H1 (cell line): Measurements from ENCODE around the gene MTMR8. TPM values are rescaled to one million over a fixed set of nuclear protein-coding genes. Genes with fewer than 3 reads are reported as not detected.

Source experiments
- CTCF ChIA-PET: fragments of 300-600 bp; sonication (Branson Sonifier 250); formaldehyde crosslinking; loops from one replicate; lab custom pipeline; 2021; ENCODE audit not compliant: partially characterized antibody; lab: Charles Lee
- POLR2A ChIA-PET: fragments of 300-600 bp; sonication (Branson Sonifier 250); formaldehyde crosslinking; loops from one replicate; lab custom pipeline; 2021; ENCODE audit warnings: inconsistent platforms; ENCODE audit not compliant: partially characterized antibody; lab: Charles Lee
- DNase-seq, 2 experiments: peaks; one replicate each; pipeline versions ENCODE4 v3.0.0 to v3.0.0-alpha.2; 2010 to 2022; ENCODE audit warnings: low spot score in 2 of 2, low read depth in 1 of 2, mixed read lengths in 1 of 2
- FAIRE-seq: peaks from 2 replicates; lab custom pipeline; 2011; peaks lifted over from hg19 to GRCh38; lab: Jason Lieb, UNC
- H2AFZ ChIP-seq: 2 replicates; pipeline ENCODE4 v1.8.1; 2012; ENCODE audit warnings: low read length, inconsistent platforms
- H2AK5ac ChIP-seq: 2 replicates; pipeline ENCODE4 v1.6.1; 2013; ENCODE audit warnings: low read depth, low read length
- H2BK120ac ChIP-seq: replicated peaks from 2 replicates; pipeline ENCODE3; 2013; ENCODE audit warnings: low read depth, low read length, inconsistent platforms
- H2BK12ac ChIP-seq: 2 replicates; pipeline ENCODE4 v1.6.1; 2013; ENCODE audit warnings: low read depth, low read length
- H2BK15ac ChIP-seq: 2 replicates; pipeline ENCODE4 v1.6.1; 2013; ENCODE audit warnings: low read length
- H2BK20ac ChIP-seq: 2 replicates; pipeline ENCODE4 v1.6.1; 2013; ENCODE audit warnings: low read length
- H2BK5ac ChIP-seq: 2 replicates; pipeline ENCODE4 v1.6.1; 2013; ENCODE audit warnings: low read depth, low read length
- H3K14ac ChIP-seq: 2 replicates; pipeline ENCODE4 v1.6.1; 2013; ENCODE audit warnings: inconsistent platforms; ENCODE audit not compliant: insufficient read length
- H3K18ac ChIP-seq: 2 replicates; pipeline ENCODE4 v1.6.1; 2013; ENCODE audit warnings: low read length; ENCODE audit errors: extremely low read depth
- H3K23ac ChIP-seq: 2 replicates; pipeline ENCODE4 v1.6.1; 2013; ENCODE audit warnings: inconsistent platforms; ENCODE audit not compliant: insufficient read length
- H3K23me2 ChIP-seq: 2 replicates; pipeline ENCODE4 v1.6.1; 2013; ENCODE audit warnings: low read depth, low read length
- H3K27ac ChIP-seq: 2 replicates; pipeline ENCODE4 v1.6.1; 2011; ENCODE audit warnings: low read depth, low read length, inconsistent platforms
- H3K27me3 ChIP-seq, 4 experiments: replicated peaks in 1 of 4; 1 replicate in 1 of 4; 2 replicates in 3 of 4; pipeline versions ENCODE4 v1.6.1 to v1.8.1; 2011 to 2013; ENCODE audit warnings: low read length in 3 of 4, mild to moderate bottlenecking in 3 of 4, inconsistent platforms in 2 of 4, mixed read lengths in 2 of 4, moderate library complexity in 1 of 4; ENCODE audit not compliant: control insufficient read depth in 3 of 4, insufficient read depth in 3 of 4; ENCODE audit errors: extremely low read depth in 1 of 4
- H3K36me3 ChIP-seq, 4 experiments: 2 replicates each; pipeline versions ENCODE4 v1.6.1 to v1.8.1; 2011 to 2013; ENCODE audit warnings: mild to moderate bottlenecking in 4 of 4, low read length in 3 of 4, moderate library complexity in 2 of 4, control low read depth in 1 of 4, inconsistent platforms in 1 of 4; ENCODE audit not compliant: insufficient read depth in 4 of 4, control insufficient read depth in 2 of 4
- H3K4ac ChIP-seq: replicated peaks from 2 replicates; pipeline ENCODE3; 2013; ENCODE audit warnings: low read length, low read depth, mixed read lengths, inconsistent platforms; ENCODE audit not compliant: insufficient read length
- H3K4me1 ChIP-seq, 4 experiments: replicated peaks in 1 of 4; 1 replicate in 1 of 4; 2 replicates in 3 of 4; pipeline versions ENCODE4 v1.6.1 to v1.8.1; 2011 to 2013; ENCODE audit warnings: low read length in 3 of 4, inconsistent platforms in 2 of 4, mixed read lengths in 1 of 4; ENCODE audit not compliant: insufficient read depth in 4 of 4, control insufficient read depth in 3 of 4
- H3K4me2 ChIP-seq, 2 experiments: 2 replicates each; pipeline versions ENCODE4 v1.6.1 to v1.8.1; 2011 to 2013; ENCODE audit warnings: low read depth in 2 of 2, low read length in 2 of 2, control low read depth in 1 of 2, inconsistent platforms in 1 of 2, mild to moderate bottlenecking in 1 of 2; ENCODE audit not compliant: insufficient read depth in 1 of 2
- H3K4me3 ChIP-seq, 4 experiments: fragments of 200-600, 300-600 bp in 1 of 4; sonication (generic), shearing (Covaris generic), sonication (Bioruptor Twin) in 1 of 4; 2 replicates each; pipeline versions ENCODE4 v1.5.1 to v1.8.1; 2011 to 2016; ENCODE audit warnings: low read length in 4 of 4, low read depth in 3 of 4, control low read depth in 2 of 4, inconsistent platforms in 2 of 4, mild to moderate bottlenecking in 2 of 4, mixed read lengths in 1 of 4, moderate library complexity in 1 of 4; ENCODE audit not compliant: insufficient read depth in 2 of 4; ENCODE audit errors: extremely low read depth in 1 of 4
- H3K56ac ChIP-seq: replicated peaks from 2 replicates; pipeline ENCODE3; 2013; ENCODE audit warnings: low read depth, mild to moderate bottlenecking, mixed read lengths, low read length, inconsistent platforms; ENCODE audit not compliant: insufficient read length
- H3K79me1 ChIP-seq: 2 replicates; pipeline ENCODE4 v1.6.1; 2013; ENCODE audit warnings: low read depth, low read length, control low read depth
- H3K79me2 ChIP-seq, 2 experiments: 2 replicates each; pipeline versions ENCODE4 v1.6.1 to v1.8.1; 2012 to 2013; ENCODE audit warnings: low read length in 2 of 2, mild to moderate bottlenecking in 2 of 2, inconsistent platforms in 1 of 2; ENCODE audit not compliant: insufficient read depth in 2 of 2, control insufficient read depth in 1 of 2
- H3K9ac ChIP-seq, 4 experiments: replicated peaks in 1 of 4; 1 replicate in 1 of 4; 2 replicates in 3 of 4; pipeline versions ENCODE4 v1.6.1 to v1.8.1; 2011 to 2013; ENCODE audit warnings: low read depth in 3 of 4, low read length in 3 of 4, control low read depth in 2 of 4, mild to moderate bottlenecking in 2 of 4, moderate library complexity in 2 of 4, inconsistent platforms in 1 of 4; ENCODE audit errors: extremely low read depth in 1 of 4
- H3K9me3 ChIP-seq, 2 experiments: 2 replicates each; pipeline versions ENCODE4 v1.6.1 to v1.8.1; 2012 to 2013; ENCODE audit warnings: mild to moderate bottlenecking in 2 of 2, moderate library complexity in 2 of 2, control low read depth in 1 of 2, inconsistent platforms in 1 of 2, low read depth in 1 of 2, low read length in 1 of 2, mixed read lengths in 1 of 2; ENCODE audit not compliant: insufficient read depth in 2 of 2
- H4K20me1 ChIP-seq, 2 experiments: replicated peaks in 1 of 2; 2 replicates each; pipeline versions ENCODE3 to v1.8.1; 2011 to 2013; ENCODE audit warnings: inconsistent platforms in 2 of 2, low read length in 2 of 2, mild to moderate bottlenecking in 1 of 2; ENCODE audit not compliant: insufficient read depth in 2 of 2, control insufficient read depth in 1 of 2
- H4K5ac ChIP-seq: 2 replicates; pipeline ENCODE4 v1.6.1; 2013; ENCODE audit warnings: low read length, low read depth, mixed read lengths, inconsistent platforms; ENCODE audit not compliant: insufficient read length
- H4K8ac ChIP-seq: 2 replicates; pipeline ENCODE4 v1.8.0; 2013; ENCODE audit warnings: mild to moderate bottlenecking, moderate library complexity, low read length, inconsistent platforms; ENCODE audit not compliant: insufficient read depth; ENCODE audit errors: extremely low read depth
- H4K91ac ChIP-seq: replicated peaks from 2 replicates; pipeline ENCODE3; 2013; ENCODE audit warnings: low read length, mixed read lengths, inconsistent platforms; ENCODE audit not compliant: insufficient read length
- BCL11A ChIP-seq, 2 experiments: IDR thresholded peaks; one replicate each; pipeline ENCODE4 v1.6.1; 2011; ENCODE audit warnings: low read depth in 2 of 2, low read length in 2 of 2, mild to moderate bottlenecking in 2 of 2
- KDM4A ChIP-seq: IDR thresholded peaks from one replicate; pipeline ENCODE4 v1.7.1; 2012; ENCODE audit warnings: low read depth, mild to moderate bottlenecking, moderate library complexity, low read length, inconsistent platforms; ENCODE audit not compliant: severe bottlenecking
- MAFK ChIP-seq: IDR thresholded peaks from 2 replicates; pipeline ENCODE4 v1.6.1; 2012; ENCODE audit warnings: low read depth, mild to moderate bottlenecking, improper control_type of control experiment, low read length
- POLR2A ChIP-seq, 2 experiments: IDR thresholded peaks; 1 replicate in 1 of 2; 2 replicates in 1 of 2; pipeline ENCODE4 v1.6.1; 2011; ENCODE audit warnings: low read depth in 2 of 2, low read length in 2 of 2, mild to moderate bottlenecking in 2 of 2; ENCODE audit errors: control extremely low read depth in 1 of 2
- WGBS, 2 experiments: shearing (Covaris generic) in 1 of 2; methylation state at CpG; one replicate each; pipeline versions ENCODE4 v1.1.6 to v1.1.7; 2013 to 2015; ENCODE audit warnings: low lambda C conversion rate in 2 of 2, mixed read lengths in 2 of 2, inconsistent platforms in 1 of 2, low coverage in 1 of 2, missing lambda C conversion rate in 1 of 2; ENCODE audit not compliant: insufficient replicate concordance in 2 of 2, insufficient coverage in 1 of 2, insufficient read length in 1 of 2; ENCODE audit errors: extremely low coverage in 1 of 2, missing lambda C conversion rate in 1 of 2; 5-methylcytosine and 5-hydroxymethylcytosine counted together
- polyA plus RNA-seq, 7 experiments: library from polyadenylated mRNA; depleted of rRNA in 3 of 7; stranded (reverse) in 5 of 7; unstranded in 2 of 7; fragments of >200 nt in 5 of 7; fragments of 200-250 nt in 2 of 7; gene quantifications; 1 replicate in 5 of 7; 2 replicates in 1 of 7; 4 replicates in 1 of 7; pipeline versions ENCODE4 v1.2.1 to v1.2.3, GENCODE V29; 2011 to 2013; ENCODE audit warnings: missing spikeins in 2 of 7, mixed read lengths in 2 of 7
- total RNA-seq: library from RNA; stranded (reverse); fragmentation: NEBNext Ultra II Directional; extraction: Animal tissue kit (Norgen Biotek cat#: 25700); gene quantifications from 2 replicates; pipeline ENCODE4 v1.2.1, GENCODE V29; 2021
- TF ChIP-seq, protein P1 (sequence below): IDR thresholded peaks from 2 replicates; pipeline ENCODE4 v1.6.1; 2012; ENCODE audit warnings: inconsistent platforms
- TF ChIP-seq, protein P2 (sequence below): IDR thresholded peaks from 2 replicates; pipeline ENCODE4 v1.6.1; 2012; ENCODE audit warnings: inconsistent platforms
- TF ChIP-seq, protein P3 (sequence below): IDR thresholded peaks from 2 replicates; pipeline ENCODE4 v1.6.1; 2011; ENCODE audit warnings: low read depth, mild to moderate bottlenecking, low read length; ENCODE audit not compliant: insufficient read depth

The MTMR8 gene
- total and polyA plus RNA-seq, 2 of the 8 experiments (the other 6 are each of a cell fraction or from before 2014, with no cell fraction given), result 1.3 to 6.3 TPM

DNA sequence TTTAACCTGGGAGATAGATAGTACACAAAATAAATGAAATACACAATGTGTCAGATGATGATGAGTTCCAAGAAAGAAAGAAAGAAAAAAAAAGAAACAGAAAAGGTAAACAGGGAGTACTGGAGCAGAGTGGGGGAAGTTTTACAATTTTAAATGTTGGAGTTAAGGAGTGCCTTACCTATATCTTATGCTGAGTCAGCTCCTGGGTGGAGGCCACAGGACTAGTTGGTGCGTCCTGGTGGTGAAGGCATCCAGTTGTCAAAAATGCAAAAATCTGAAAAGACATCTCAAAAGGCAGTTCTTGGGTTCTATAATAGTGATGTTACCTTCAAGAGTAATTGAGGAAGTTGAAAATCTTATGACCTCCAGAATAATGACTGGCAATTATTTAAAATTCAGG lies 42.4 kb upstream of the MTMR8 start:
- ChIA-PET POLR2A (no interaction called here), CTCF (no interaction called here)
- no peaks in the 10 kb centered on the region for H3K79me2 ChIP-seq
- no peak overlapping the region for H3K18ac ChIP-seq
- no peak overlapping the region for H4K5ac ChIP-seq
- no peak overlapping the region for H4K91ac ChIP-seq
- H3K27me3 ChIP-seq, result no peaks in the 10 kb centered on the region
- H2BK12ac ChIP-seq, result no peak overlapping the region
- H2BK120ac ChIP-seq, result no peak overlapping the region
- H2BK15ac ChIP-seq, result no peak overlapping the region
- H3K23me2 ChIP-seq, result no peaks in the 10 kb centered on the region
- H3K4me2 ChIP-seq, result no peak overlapping the region
- H3K36me3 ChIP-seq, result no peaks in the 10 kb centered on the region
- H3K23ac ChIP-seq, result no peak overlapping the region
- H3K4me1 ChIP-seq, result no peaks in the 10 kb centered on the region
- no peak overlapping the region for H3K4ac ChIP-seq
- no peak for TF ChIP-seq KDM4A
- TF ChIP-seq, protein P1, sequence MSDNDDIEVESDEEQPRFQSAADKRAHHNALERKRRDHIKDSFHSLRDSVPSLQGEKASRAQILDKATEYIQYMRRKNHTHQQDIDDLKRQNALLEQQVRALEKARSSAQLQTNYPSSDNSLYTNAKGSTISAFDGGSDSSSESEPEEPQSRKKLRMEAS, result no peak
- TF ChIP-seq POLR2A (IDR thresholded peaks at IDR 0.05; ENCODE audit: control extremely low read depth in 1 of 2, low read depth in 2 of 2, low read length in 2 of 2), result no peak
- no peak for TF ChIP-seq BCL11A (IDR thresholded peaks at IDR 0.05; ENCODE audit: low read depth in 2 of 2, low read length in 2 of 2)
- TF ChIP-seq, protein P2, sequence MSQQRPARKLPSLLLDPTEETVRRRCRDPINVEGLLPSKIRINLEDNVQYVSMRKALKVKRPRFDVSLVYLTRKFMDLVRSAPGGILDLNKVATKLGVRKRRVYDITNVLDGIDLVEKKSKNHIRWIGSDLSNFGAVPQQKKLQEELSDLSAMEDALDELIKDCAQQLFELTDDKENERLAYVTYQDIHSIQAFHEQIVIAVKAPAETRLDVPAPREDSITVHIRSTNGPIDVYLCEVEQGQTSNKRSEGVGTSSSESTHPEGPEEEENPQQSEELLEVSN, result no peak
- TF ChIP-seq MAFK, result no peak
- TF ChIP-seq, protein P3, sequence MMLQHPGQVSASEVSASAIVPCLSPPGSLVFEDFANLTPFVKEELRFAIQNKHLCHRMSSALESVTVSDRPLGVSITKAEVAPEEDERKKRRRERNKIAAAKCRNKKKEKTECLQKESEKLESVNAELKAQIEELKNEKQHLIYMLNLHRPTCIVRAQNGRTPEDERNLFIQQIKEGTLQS, result no peak
- no peak overlapping the region for H3K14ac ChIP-seq
- 100% methylated on average over 1 of the region's 1 CpG; no CpG with 5 or more reads in 1 of the 2 experiments for WGBS, 2 experiments
- H3K79me1 ChIP-seq, result no peaks in the 10 kb centered on the region
- H3K4me3 ChIP-seq, result no peak overlapping the region
- H2BK5ac ChIP-seq, result no peak overlapping the region
- no peak for FAIRE-seq
- no peaks in the 10 kb centered on the region for H4K20me1 ChIP-seq
- H4K8ac ChIP-seq, result no peak overlapping the region
- H3K56ac ChIP-seq, result no peak overlapping the region
- no peak overlapping the region for H2AFZ ChIP-seq
- DNase-seq, result no peak
- no peaks in the 10 kb centered on the region for H3K9me3 ChIP-seq
- no peak overlapping the region for H2BK20ac ChIP-seq
- no peak overlapping the region for H3K27ac ChIP-seq
- no peak overlapping the region for H3K9ac ChIP-seq
- no peak overlapping the region for H2AK5ac ChIP-seq
